HFF-Myc (cell line): ENCODE results near the gene KCNK17.

Source experiments
- DNase-seq: peaks from one replicate; pipeline ENCODE4 v3.0.0-alpha.2; 2011; ENCODE audit warnings: low read depth; ENCODE audit errors: extremely low read depth
- H3K4me3 ChIP-seq: replicated peaks from 2 replicates; pipeline ENCODE4 v1.5.1; 2011; ENCODE audit warnings: low read depth, mild to moderate bottlenecking, control low read depth, low read length
- CTCF ChIP-seq: IDR thresholded peaks from 2 replicates; pipeline ENCODE4 v1.5.1; 2012; ENCODE audit warnings: mild to moderate bottlenecking, low read depth, low read length, control low read depth; ENCODE audit errors: missing control alignments

The KCNK17 gene

GRCh38 chr6:39263303-39264037, 50.7 kb downstream of the KCNK17 start:
- no peak for DNase-seq
- H3K4me3 ChIP-seq: no peak overlapping the region
- no peak for TF ChIP-seq CTCF

- TF ChIP-seq CTCF: no peak
Measured at GRCh38 chr6:39261751-39262150, 52.5 kb downstream of the KCNK17 start.

GRCh38 chr6:39260953-39261352, 53.3 kb downstream of the KCNK17 start:
- H3K4me3 ChIP-seq: no peak overlapping the region
- no peak for TF ChIP-seq CTCF
- DNase-seq: no peak

More at GRCh38 chr6:39261751-39262150, 52.5 kb downstream of the KCNK17 start:
- DNase-seq: no peak
- no peak overlapping the region for H3K4me3 ChIP-seq

- no peak for TF ChIP-seq CTCF
- H3K4me3 ChIP-seq: no peak overlapping the region
- DNase-seq: no peak
Measured at GRCh38 chr6:39260456-39260855, 53.8 kb downstream of the KCNK17 start.

- TF ChIP-seq CTCF: no peak
- no peak for DNase-seq
Measured at GRCh38 chr6:39256294-39256940, 57.8 kb downstream of the KCNK17 start.

GRCh38 chr6:39254999-39255535, 59.2 kb downstream of the KCNK17 start:
- TF ChIP-seq CTCF: no peak
- DNase-seq: no peak
- no peak overlapping the region for H3K4me3 ChIP-seq

More at GRCh38 chr6:39256294-39256940, 57.8 kb downstream of the KCNK17 start:
- no peak overlapping the region for H3K4me3 ChIP-seq
